ENCODE measurements around the gene EDRF1. TPM values are rescaled to one million over a fixed set of nuclear protein-coding genes. Genes with fewer than 3 reads are reported as not detected.

The EDRF1 gene
- total and polyA plus RNA-seq, 2 donors from 2014 or later: 11.4 to 25.3 TPM

DNA sequence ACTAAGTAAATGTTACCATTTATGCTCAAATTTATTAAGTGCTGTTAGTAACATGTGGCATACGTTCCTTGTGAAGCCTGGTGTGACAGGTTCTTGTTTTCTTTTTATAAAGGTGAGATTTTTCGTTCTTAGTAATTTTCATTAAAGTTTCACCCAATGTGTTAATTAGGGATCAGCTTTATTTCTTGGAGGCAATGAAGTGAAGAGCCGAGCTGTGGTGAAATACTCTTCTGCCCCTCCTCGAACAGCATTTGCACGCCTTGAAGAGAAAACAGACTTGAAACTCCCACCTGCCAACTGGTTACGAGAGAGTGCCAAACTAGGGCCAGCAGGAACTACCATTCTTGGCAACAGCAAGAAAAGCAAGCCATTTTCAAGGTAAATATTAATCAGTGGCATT, 1.5 kb downstream of the EDRF1 start:
- FAIRE-seq (no peak), DNase-seq (no peak)
- no peaks in the 10 kb centered on the region for H3K27me3 ChIP-seq (ENCODE audit: control insufficient read depth, insufficient read depth, low read length)
- TF ChIP-seq, protein P1, sequence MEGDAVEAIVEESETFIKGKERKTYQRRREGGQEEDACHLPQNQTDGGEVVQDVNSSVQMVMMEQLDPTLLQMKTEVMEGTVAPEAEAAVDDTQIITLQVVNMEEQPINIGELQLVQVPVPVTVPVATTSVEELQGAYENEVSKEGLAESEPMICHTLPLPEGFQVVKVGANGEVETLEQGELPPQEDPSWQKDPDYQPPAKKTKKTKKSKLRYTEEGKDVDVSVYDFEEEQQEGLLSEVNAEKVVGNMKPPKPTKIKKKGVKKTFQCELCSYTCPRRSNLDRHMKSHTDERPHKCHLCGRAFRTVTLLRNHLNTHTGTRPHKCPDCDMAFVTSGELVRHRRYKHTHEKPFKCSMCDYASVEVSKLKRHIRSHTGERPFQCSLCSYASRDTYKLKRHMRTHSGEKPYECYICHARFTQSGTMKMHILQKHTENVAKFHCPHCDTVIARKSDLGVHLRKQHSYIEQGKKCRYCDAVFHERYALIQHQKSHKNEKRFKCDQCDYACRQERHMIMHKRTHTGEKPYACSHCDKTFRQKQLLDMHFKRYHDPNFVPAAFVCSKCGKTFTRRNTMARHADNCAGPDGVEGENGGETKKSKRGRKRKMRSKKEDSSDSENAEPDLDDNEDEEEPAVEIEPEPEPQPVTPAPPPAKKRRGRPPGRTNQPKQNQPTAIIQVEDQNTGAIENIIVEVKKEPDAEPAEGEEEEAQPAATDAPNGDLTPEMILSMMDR (IDR thresholded peaks at IDR 0.05; ENCODE audit: borderline replicate concordance, extremely low read depth, insufficient read depth): no peak
- H3K9ac ChIP-seq (ENCODE audit: low read length in 3 of 3): no peak overlapping the region
- peaks cover 0 to 5% (median 0%) of the 10 kb centered on the region in 3 donors for H3K4me1 ChIP-seq (ENCODE audit: control insufficient read depth in 2 of 3, insufficient read depth in 2 of 3, low read depth in 1 of 3, low read length in 3 of 3)
- H3K27ac ChIP-seq (ENCODE audit: low read depth in 2 of 2, low read length in 2 of 2): no peak overlapping the region
- intact Hi-C loops (cut with DNase I): no loop called here
- peaks cover 8 to 44% (median 24%) of the 10 kb centered on the region in 3 donors for H3K36me3 ChIP-seq (ENCODE audit: control insufficient read depth in 2 of 3, insufficient read depth in 3 of 3, low read length in 3 of 3)
- H3K9me3 ChIP-seq (ENCODE audit: control insufficient read depth in 2 of 3, insufficient read depth in 1 of 3, low read length in 3 of 3): no peaks in the 10 kb centered on the region
- H3K4me3 ChIP-seq (ENCODE audit: low read length in 3 of 3): peak overlapping the region in 1 of 3 donors; percentile 100

DNA sequence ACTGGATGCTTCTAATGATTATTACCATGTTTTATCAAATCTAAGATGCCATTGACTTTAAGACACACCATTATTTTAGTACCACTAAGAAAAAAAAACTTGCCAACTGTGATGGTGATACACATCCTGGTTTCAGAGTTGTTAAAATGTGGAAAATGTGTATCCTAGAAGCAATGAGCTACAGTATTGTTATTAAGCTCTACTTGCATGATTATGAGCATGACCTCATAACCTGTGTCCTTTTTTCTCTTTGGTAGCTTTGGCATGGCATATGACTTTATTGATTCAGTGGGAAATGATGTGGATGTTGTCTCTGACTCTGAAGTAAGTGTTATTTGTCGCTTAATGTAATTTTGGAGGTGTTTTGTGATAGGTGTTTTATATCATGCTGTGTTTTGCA, 3.3 kb downstream of the EDRF1 start:
- Histone ChIP-seq H3K36me3 (ENCODE audit: control insufficient read depth in 2 of 3, insufficient read depth in 3 of 3, low read length in 3 of 3) (peaks cover 19 to 60% (median 38%) of the 10 kb centered on the region in 3 donors), H3K9me3 (ENCODE audit: control insufficient read depth in 2 of 3, insufficient read depth in 1 of 3, low read length in 3 of 3) (no peaks in the 10 kb centered on the region), H3K4me3 (ENCODE audit: low read length in 3 of 3) (no peak overlapping the region), H3K27ac (ENCODE audit: low read depth in 2 of 2, low read length in 2 of 2) (no peak overlapping the region), H3K9ac (ENCODE audit: low read length in 3 of 3) (no peak overlapping the region), H3K27me3 (ENCODE audit: control insufficient read depth, insufficient read depth, low read length) (no peaks in the 10 kb centered on the region), H3K4me1 (ENCODE audit: control insufficient read depth in 2 of 3, insufficient read depth in 2 of 3, low read depth in 1 of 3, low read length in 3 of 3) (peaks cover 0 to 5% (median 0%) of the 10 kb centered on the region in 3 donors)
- no peak for FAIRE-seq
- DNase-seq: no peak
- intact Hi-C loops (cut with DNase I): no loop called here
- TF ChIP-seq, protein P1 (IDR thresholded peaks at IDR 0.05; ENCODE audit: borderline replicate concordance, extremely low read depth, insufficient read depth): no peak

DNA sequence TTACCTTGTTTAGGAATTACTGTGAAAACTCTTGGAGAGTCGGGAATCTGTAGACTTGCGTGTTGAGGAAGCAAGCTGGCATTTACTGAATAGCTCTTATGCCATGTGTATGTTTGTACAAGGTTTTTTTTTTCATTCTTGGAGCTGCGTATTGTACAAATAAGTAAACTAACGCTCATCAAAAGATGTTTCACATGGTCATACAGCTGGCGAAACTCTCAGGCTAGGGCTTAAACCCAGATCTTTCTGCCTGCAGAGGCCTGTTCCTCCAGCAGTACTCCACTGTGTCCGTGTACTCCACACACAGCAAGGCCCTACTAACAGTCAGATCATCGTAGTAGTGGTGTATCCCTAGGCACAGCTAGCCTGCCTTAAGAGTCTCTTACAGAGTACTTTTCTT, 7.4 kb downstream of the EDRF1 start:
- intact Hi-C loops (cut with DNase I): no loop called here
- Histone ChIP-seq H3K4me3 (ENCODE audit: low read length in 3 of 3) (no peak overlapping the region), H3K36me3 (ENCODE audit: control insufficient read depth in 2 of 3, insufficient read depth in 3 of 3, low read length in 3 of 3) (peaks cover 37 to 87% (median 65%) of the 10 kb centered on the region in 3 donors), H3K4me1 (ENCODE audit: control insufficient read depth in 2 of 3, insufficient read depth in 2 of 3, low read depth in 1 of 3, low read length in 3 of 3) (no peaks in the 10 kb centered on the region), H3K27ac (ENCODE audit: low read depth in 2 of 2, low read length in 2 of 2) (no peak overlapping the region), H3K9ac (ENCODE audit: low read length in 3 of 3) (no peak overlapping the region), H3K27me3 (ENCODE audit: control insufficient read depth, insufficient read depth, low read length) (no peaks in the 10 kb centered on the region), H3K9me3 (ENCODE audit: control insufficient read depth in 2 of 3, insufficient read depth in 1 of 3, low read length in 3 of 3) (no peaks in the 10 kb centered on the region)
- TF ChIP-seq, protein P1 (IDR thresholded peaks at IDR 0.05; ENCODE audit: borderline replicate concordance, extremely low read depth, insufficient read depth): no peak
- DNase-seq (no peak), FAIRE-seq (no peak)

DNA sequence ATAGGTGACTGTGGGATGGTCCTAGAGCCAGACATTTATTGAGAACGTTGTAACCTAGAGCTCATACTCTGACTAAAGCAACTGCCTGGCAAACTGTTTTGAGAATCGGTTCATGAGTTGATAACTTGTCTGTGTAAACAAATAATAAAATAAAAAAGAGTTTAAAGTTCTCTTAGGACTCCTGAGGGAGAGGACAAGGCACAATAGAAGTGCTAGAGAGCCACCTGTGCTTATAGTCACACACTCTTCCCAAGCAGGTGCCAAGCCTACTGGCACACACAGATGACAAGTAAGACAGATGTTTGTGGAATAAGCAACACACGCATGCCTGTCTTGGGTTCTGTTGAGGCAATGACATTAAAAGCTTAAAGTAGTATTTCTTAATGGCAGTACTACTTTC, 7.9 kb downstream of the EDRF1 start:
- TF ChIP-seq, protein P1 (IDR thresholded peaks at IDR 0.05; ENCODE audit: borderline replicate concordance, extremely low read depth, insufficient read depth): no peak
- Histone ChIP-seq H3K27ac (ENCODE audit: low read depth in 2 of 2, low read length in 2 of 2) (no peak overlapping the region), H3K36me3 (ENCODE audit: control insufficient read depth in 2 of 3, insufficient read depth in 3 of 3, low read length in 3 of 3) (peaks cover 35 to 87% (median 65%) of the 10 kb centered on the region in 3 donors)

More for the DNA sequence above, 7.9 kb downstream of the EDRF1 start:
- H3K27me3 ChIP-seq (ENCODE audit: control insufficient read depth, insufficient read depth, low read length): no peaks in the 10 kb centered on the region
- H3K4me3 ChIP-seq (ENCODE audit: low read length in 3 of 3): no peak overlapping the region
- DNase-seq (no peak), FAIRE-seq (no peak)
- H3K9ac ChIP-seq (ENCODE audit: low read length in 3 of 3): no peak overlapping the region
- no peaks in the 10 kb centered on the region for H3K4me1 ChIP-seq (ENCODE audit: control insufficient read depth in 2 of 3, insufficient read depth in 2 of 3, low read depth in 1 of 3, low read length in 3 of 3)
- intact Hi-C loops (cut with DNase I): no loop called here
- H3K9me3 ChIP-seq (ENCODE audit: control insufficient read depth in 2 of 3, insufficient read depth in 1 of 3, low read length in 3 of 3): no peaks in the 10 kb centered on the region
